OCI-LY1 (cell line): Measurements from ENCODE around the gene FKBP9.
"Not testable (repeated sequence)": the region's sequence is repeated elsewhere in the genome, so short reads cannot be mapped to it uniquely, and the experiment has no call there.

Experiments used
- H2AFZ ChIP-seq: fragments of 200-600 bp; sonication (generic), shearing (Covaris generic); 2 replicates; pipeline ENCODE4 v1.6.0; 2014; ENCODE audit warnings: antibody characterized with exemption, mild to moderate bottlenecking, low read length
- H3F3A ChIP-seq: fragments of 200-600 bp; sonication (generic), shearing (Covaris generic); 2 replicates; pipeline ENCODE4 v1.6.0; 2014; ENCODE audit warnings: mild to moderate bottlenecking, antibody characterized with exemption, low read length, moderate library complexity; ENCODE audit not compliant: insufficient read depth
- H3K27ac ChIP-seq: fragments of 200-600 bp; sonication (generic); 2 replicates; pipeline ENCODE4 v1.5.1; 2014; ENCODE audit warnings: low read length, mixed run types, mild to moderate bottlenecking, low read depth; ENCODE audit not compliant: poor library complexity, severe bottlenecking
- H3K27me3 ChIP-seq: fragments of 200-600 bp; sonication (generic); 2 replicates; pipeline ENCODE4 v1.6.0; 2014; ENCODE audit warnings: antibody characterized with exemption, mild to moderate bottlenecking, low read length, moderate library complexity; ENCODE audit not compliant: insufficient read depth
- H3K36me3 ChIP-seq: fragments of 200-600 bp; sonication (generic); 2 replicates; pipeline ENCODE4 v1.6.1; 2014; ENCODE audit warnings: mild to moderate bottlenecking, antibody characterized with exemption, low read length, moderate library complexity, mixed read lengths; ENCODE audit not compliant: insufficient read depth
- H3K4me1 ChIP-seq: fragments of 200-600 bp; sonication (generic); 2 replicates; pipeline ENCODE4 v1.5.1; 2014; ENCODE audit warnings: mild to moderate bottlenecking, low read length, moderate library complexity; ENCODE audit not compliant: insufficient read depth, severe bottlenecking
- H3K4me2 ChIP-seq: fragments of 200-600 bp; sonication (generic), shearing (Covaris generic); 2 replicates; pipeline ENCODE4 v1.6.1; 2014; ENCODE audit warnings: low read length
- H3K4me3 ChIP-seq: fragments of 200-600 bp; sonication (generic); 2 replicates; pipeline ENCODE4 v1.5.1; 2014; ENCODE audit warnings: low read length, low read depth, mild to moderate bottlenecking, mixed read lengths; ENCODE audit not compliant: poor library complexity, severe bottlenecking
- H3K79me2 ChIP-seq: fragments of 200-600 bp; shearing (Covaris generic); 2 replicates; pipeline ENCODE4 v1.6.1; 2016; ENCODE audit warnings: mixed run types, low read length, mixed read lengths; ENCODE audit not compliant: insufficient read depth
- H3K9ac ChIP-seq: fragments of 200-600 bp; sonication (generic), shearing (Covaris generic); 2 replicates; pipeline ENCODE4 v1.6.1; 2014; ENCODE audit warnings: mild to moderate bottlenecking, low read length, mixed read lengths
- H3K9me2 ChIP-seq: fragments of 200-600 bp; sonication (generic), shearing (Covaris generic); 2 replicates; pipeline ENCODE4 v1.6.1; 2014; ENCODE audit warnings: low read depth, mild to moderate bottlenecking, low read length, mixed read lengths
- H3K9me3 ChIP-seq: fragments of 200-600 bp; shearing (Covaris generic); 2 replicates; pipeline ENCODE4 v1.6.1; 2014; ENCODE audit warnings: low read length, mixed read lengths
- H4K20me1 ChIP-seq: fragments of 200-600 bp; sonication (generic), shearing (Covaris generic); 2 replicates; pipeline ENCODE4 v1.6.0; 2016; ENCODE audit warnings: mild to moderate bottlenecking, low read length; ENCODE audit not compliant: insufficient read depth
- CTCF ChIP-seq: fragments of 200-600 bp; sonication (generic), shearing (Covaris generic); IDR thresholded peaks from 2 replicates; pipeline ENCODE4 v1.5.1; 2017; ENCODE audit warnings: mild to moderate bottlenecking, antibody characterized with exemption, low read length, moderate library complexity, mixed read lengths

FKBP9 gene

GRCh38 chr7:32964461-32965159 lies 7.4 kb downstream of the FKBP9 start:
- H2AFZ ChIP-seq, H3K4me2 ChIP-seq: not testable (repeated sequence)

GRCh38 chr7:32966489-32967267 lies 9.4 kb downstream of the FKBP9 start:
- not testable (repeated sequence) for H4K20me1 ChIP-seq, H3K4me2 ChIP-seq, H3K27ac ChIP-seq, H3K36me3 ChIP-seq, H3K4me1 ChIP-seq, H3K4me3 ChIP-seq, H3F3A ChIP-seq, H3K27me3 ChIP-seq, H3K9me2 ChIP-seq, H3K79me2 ChIP-seq, H3K9ac ChIP-seq, H2AFZ ChIP-seq, H3K9me3 ChIP-seq

More at GRCh38 chr7:32964461-32965159, 7.4 kb downstream of the FKBP9 start:
- not testable (repeated sequence) for H3K27me3 ChIP-seq, H3K27ac ChIP-seq, H3F3A ChIP-seq, H3K79me2 ChIP-seq, H3K9ac ChIP-seq, H3K4me1 ChIP-seq, H3K36me3 ChIP-seq, H3K9me2 ChIP-seq, H4K20me1 ChIP-seq, H3K4me3 ChIP-seq, H3K9me3 ChIP-seq
- peak; percentile 43; the same call in 1 of the 2 replicates for TF ChIP-seq CTCF

GRCh38 chr7:32967268-32967582 lies 10.0 kb downstream of the FKBP9 start:
- not testable (repeated sequence) for H3K36me3 ChIP-seq, H3K9ac ChIP-seq, H3K9me2 ChIP-seq, H3K27me3 ChIP-seq, H3K27ac ChIP-seq, H3F3A ChIP-seq, H3K79me2 ChIP-seq, H3K4me3 ChIP-seq, H3K4me2 ChIP-seq, H2AFZ ChIP-seq, H3K9me3 ChIP-seq, H3K4me1 ChIP-seq, H4K20me1 ChIP-seq

GRCh38 chr7:32971967-32972366 lies 14.7 kb downstream of the FKBP9 start:
- not testable (repeated sequence) for H3K4me2 ChIP-seq, H3K9ac ChIP-seq, H3K9me2 ChIP-seq, H3K79me2 ChIP-seq, H3F3A ChIP-seq, H3K36me3 ChIP-seq, H3K27me3 ChIP-seq, H3K9me3 ChIP-seq, H3K4me1 ChIP-seq, H3K27ac ChIP-seq, H4K20me1 ChIP-seq, H2AFZ ChIP-seq, H3K4me3 ChIP-seq

GRCh38 chr7:32977159-32977558 lies 19.9 kb downstream of the FKBP9 start:
- H4K20me1 ChIP-seq, H3K36me3 ChIP-seq, H3K4me2 ChIP-seq, H3K4me3 ChIP-seq, H3K9me2 ChIP-seq, H3K79me2 ChIP-seq, H3K4me1 ChIP-seq, H3K27ac ChIP-seq, H2AFZ ChIP-seq, H3K9me3 ChIP-seq, H3K27me3 ChIP-seq, H3K9ac ChIP-seq, H3F3A ChIP-seq: not testable (repeated sequence)

GRCh38 chr7:32979246-32979645 lies 22.0 kb downstream of the FKBP9 start:
- H3K36me3 ChIP-seq, H3K4me2 ChIP-seq, H3K27me3 ChIP-seq, H3K4me1 ChIP-seq, H3K4me3 ChIP-seq, H4K20me1 ChIP-seq, H3K9me2 ChIP-seq, H3K27ac ChIP-seq, H3K9ac ChIP-seq, H3K9me3 ChIP-seq, H2AFZ ChIP-seq, H3K79me2 ChIP-seq, H3F3A ChIP-seq: not testable (repeated sequence)

- H3K9ac ChIP-seq, H3K9me2 ChIP-seq, H3K79me2 ChIP-seq, H3K9me3 ChIP-seq, H3K36me3 ChIP-seq, H4K20me1 ChIP-seq, H3K27ac ChIP-seq, H3K27me3 ChIP-seq, H3K4me1 ChIP-seq, H2AFZ ChIP-seq, H3K4me3 ChIP-seq, H3K4me2 ChIP-seq, H3F3A ChIP-seq: not testable (repeated sequence)
Observed at GRCh38 chr7:32979902-32980301, 22.7 kb downstream of the FKBP9 start.
